Fibroblast of skin of scalp (primary cell): ENCODE results near the gene RAF1.
"Not testable (repeated sequence)": the region's sequence is repeated elsewhere in the genome, so short reads cannot be mapped to it uniquely, and the experiment has no call there.

Experiments used
- DNase-seq: peaks from one replicate; pipeline ENCODE4 v3.0.0-alpha.2; 2013

The RAF1 gene

DNA sequence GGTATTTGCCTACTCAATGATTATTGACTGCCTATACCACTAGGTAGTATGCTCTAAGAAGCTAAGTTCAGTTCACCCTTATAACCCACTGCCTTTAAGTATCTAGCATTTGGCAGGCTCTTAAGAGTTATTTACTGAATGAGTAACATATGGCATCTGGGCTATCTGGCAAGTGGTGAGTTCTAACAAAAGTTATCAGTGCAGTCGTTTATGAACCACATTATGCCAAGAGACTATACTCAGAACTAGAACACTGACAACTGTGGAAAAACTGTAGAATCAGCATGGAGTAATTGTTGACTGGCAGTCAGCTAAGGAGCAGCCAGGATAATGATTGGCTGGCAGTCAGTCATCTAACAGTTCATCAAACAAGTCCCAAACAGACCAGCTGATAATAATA, 25.8 kb downstream of the RAF1 start:
- DNase-seq: peak; percentile 42

GRCh38 chr3:12633108-12633507, 30.8 kb downstream of the RAF1 start:
- no peak for DNase-seq

- DNase-seq: no peak
Measured at GRCh38 chr3:12632523-12632922, 31.4 kb downstream of the RAF1 start.

DNA sequence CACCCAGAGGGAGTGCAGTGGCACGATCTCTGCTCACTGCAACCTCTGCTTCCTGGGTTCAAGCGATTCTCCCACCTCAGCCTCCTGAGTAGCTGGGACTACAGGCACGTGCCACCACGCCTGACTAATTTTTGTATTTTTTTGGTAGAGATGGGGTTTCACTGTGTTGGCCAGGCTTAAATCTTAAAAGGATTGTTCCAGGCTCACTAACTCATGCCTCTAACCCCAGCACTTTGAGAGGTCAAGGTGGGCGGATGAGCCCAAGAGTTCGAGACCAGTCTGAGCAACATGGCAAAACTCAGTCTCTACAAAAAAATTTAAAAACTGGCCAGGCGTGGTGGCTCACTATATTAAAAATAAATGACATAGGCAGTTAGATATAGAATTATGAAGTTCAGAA, 33.1 kb downstream of the RAF1 start:
- not testable (repeated sequence) for DNase-seq

DNA sequence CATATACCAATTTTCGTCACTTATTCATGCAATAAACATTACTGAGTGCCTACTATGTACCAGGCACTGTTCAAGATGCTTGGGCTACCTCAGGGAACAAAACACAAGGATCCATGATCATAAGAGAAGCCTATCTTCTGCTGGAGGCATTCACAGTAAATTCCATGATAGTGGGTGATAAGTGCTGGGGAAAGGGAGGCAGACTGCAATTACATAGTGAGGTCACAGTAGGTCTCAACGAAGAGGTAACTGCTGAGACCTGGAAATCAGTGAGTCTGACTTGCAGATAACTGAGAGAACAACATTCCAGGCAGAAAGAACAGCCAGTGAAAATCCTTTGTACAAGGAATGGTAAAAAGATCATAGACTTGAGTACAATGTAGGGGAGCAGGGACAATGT, 33.6 kb downstream of the RAF1 start:
- DNase-seq: no peak

GRCh38 chr3:12629560-12629959, 34.4 kb downstream of the RAF1 start:
- DNase-seq: peak; percentile 46

- no peak for DNase-seq
Measured at GRCh38 chr3:12628813-12629212, 35.1 kb downstream of the RAF1 start.

DNA sequence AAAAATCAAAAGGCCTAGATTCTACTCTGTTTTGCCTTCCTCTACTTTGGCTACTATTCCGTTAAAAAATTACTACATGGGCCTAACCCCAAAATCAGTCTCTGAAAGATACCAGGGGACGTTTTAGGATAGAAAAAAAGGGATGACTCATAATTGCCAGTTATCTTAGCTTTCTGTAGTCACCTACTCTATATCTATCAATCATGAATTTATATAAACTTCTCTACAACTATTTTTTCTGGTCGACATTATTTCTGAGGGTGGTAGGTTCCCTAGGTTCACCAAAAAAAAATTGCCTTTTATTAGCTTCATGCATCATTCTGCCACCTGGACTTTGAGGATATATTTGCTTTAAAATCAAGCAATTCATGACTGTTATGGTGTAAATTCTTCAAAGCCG, 36.5 kb downstream of the RAF1 start:
- no peak for DNase-seq

DNA sequence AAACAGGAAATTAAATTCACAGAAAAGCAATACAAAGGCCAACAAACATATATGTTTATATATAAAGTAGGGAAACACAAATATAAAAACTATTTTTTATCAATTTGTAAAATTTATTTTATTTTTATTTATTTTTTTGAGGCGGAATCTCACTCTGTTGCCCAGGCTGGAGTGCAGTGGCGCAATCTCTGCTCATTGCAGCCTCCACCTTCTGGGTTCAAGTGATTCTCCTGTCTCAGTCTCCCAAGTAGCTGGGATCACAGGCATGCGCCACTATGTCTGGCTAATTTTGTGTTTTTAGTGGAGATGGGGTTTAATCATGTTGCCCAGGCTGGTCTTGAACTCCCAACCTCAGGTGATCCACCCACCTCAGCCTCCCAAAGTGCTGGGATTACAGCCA, 39.0 kb downstream of the RAF1 start:
- DNase-seq: not testable (repeated sequence)

GRCh38 chr3:12624056-12624455, 39.9 kb downstream of the RAF1 start:
- no peak for DNase-seq

GRCh38 chr3:12622335-12622734, 41.6 kb downstream of the RAF1 start:
- DNase-seq: no peak

GRCh38 chr3:12620729-12621128, 43.2 kb downstream of the RAF1 start:
- DNase-seq: no peak

GRCh38 chr3:12620305-12620704, 43.6 kb downstream of the RAF1 start:
- DNase-seq: no peak

DNA sequence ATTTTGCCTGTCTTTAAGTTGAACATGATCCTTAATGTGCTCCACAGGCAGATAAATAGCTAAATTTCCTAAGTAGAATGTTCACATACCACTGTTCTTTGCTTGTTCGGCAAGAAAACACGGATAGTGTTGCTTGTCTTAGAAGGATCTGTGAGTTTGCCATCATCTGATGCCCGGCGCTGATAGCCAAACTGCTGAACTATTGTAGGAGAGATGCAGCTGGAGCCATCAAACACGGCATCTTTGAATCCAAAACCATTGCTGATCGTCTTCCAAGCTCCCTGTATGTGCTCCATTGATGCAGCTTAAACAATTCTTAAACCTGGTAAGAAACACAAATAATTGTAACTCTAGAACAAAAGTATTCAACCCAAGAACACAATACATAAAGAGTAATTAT, 45.5 kb downstream of the RAF1 start:
- DNase-seq: no peak

DNA sequence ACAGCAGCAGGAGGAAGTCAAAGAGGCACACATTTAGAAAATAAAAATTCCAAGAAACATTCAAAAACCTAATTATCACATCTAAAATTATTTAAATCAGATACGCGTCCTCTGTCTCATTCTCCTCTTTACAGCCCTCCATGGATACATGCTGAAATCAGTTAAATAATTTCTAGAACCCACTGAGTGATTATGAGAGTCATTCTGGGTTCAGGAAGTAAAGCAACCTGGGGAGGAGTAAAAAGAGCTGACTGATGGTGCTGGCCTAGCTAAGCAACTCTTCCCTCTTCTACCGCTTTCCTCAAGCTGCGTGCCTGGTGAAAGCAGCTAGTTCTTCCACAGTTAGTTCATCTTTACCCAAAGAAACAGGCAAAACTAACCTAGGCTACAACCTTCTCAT, 48.7 kb downstream of the RAF1 start:
- no peak for DNase-seq

- DNase-seq: no peak
Measured at GRCh38 chr3:12613250-12613649, 50.7 kb downstream of the RAF1 start.

DNA sequence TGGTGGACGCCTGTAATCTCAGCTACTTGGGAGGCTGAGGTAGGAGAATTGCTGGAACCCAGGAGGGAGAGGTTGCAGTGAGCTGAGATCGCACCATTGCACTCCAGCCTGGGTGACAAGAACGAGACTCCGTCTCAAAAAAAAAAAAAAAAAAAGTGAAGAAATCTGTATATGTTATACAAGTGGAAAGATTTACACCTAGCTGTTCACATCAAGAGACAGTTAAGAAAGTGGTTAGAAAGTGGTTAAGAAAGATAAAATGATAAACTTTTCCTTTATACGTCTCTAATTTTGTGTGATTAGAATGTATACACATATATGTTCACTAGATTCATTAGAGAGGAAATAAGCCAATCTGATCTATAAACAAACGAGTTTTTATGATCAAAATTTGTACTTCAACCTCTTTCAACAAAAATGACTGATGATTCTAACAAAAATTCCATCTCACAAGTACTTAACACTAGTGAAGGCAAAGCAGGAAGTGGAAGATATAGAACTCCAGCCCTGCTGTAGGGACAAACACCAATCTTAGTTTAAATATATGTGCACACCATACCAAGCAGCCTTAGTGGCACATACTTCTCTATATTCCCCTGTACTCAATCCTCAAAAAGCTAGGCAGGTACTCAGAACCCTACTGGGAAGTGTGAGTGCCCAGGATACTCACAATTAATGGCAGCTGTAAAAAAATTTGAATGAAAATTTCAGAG, 51.2 kb downstream of the RAF1 start:
- DNase-seq: no peak

DNA sequence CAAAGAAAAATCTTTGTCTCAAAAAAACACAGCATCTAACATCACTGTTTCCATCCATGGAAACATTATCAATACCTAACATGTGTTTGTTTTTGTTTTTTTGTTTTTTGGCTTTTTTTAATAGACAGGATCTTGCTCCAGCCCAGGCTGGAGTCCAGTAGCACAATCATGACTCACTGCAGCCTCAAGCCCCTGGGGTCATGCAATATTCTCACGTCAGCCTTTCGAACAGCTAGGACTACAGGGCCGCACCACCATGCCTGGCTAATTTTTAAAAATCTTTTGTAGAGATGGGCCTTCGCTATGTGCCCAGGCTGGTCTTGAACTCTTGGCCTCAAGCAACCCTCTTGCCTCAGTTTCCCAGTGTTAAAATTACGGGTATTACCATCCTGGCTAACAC, 52.8 kb downstream of the RAF1 start:
- DNase-seq: no peak

DNA sequence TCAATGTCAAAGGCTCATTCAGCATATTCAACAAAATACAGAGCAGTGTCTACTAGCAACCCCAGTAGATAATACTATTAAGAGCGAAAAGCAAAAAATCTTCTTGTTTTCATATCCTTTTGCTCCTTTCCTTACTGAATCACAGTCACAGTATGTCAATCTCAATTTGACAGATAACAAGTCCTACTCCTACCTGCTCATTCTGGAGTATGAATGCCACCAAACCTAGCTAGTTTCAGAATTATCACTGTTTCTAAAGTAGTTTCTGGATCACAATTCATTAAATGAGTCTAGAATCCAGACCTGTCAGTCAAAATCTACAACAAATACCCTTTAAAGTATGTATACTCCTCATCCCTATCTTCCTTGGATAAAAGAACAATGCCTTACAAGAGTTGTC, 55.5 kb downstream of the RAF1 start:
- no peak for DNase-seq

- no peak for DNase-seq
Measured at GRCh38 chr3:12603969-12604368, 59.9 kb downstream of the RAF1 start.

DNA sequence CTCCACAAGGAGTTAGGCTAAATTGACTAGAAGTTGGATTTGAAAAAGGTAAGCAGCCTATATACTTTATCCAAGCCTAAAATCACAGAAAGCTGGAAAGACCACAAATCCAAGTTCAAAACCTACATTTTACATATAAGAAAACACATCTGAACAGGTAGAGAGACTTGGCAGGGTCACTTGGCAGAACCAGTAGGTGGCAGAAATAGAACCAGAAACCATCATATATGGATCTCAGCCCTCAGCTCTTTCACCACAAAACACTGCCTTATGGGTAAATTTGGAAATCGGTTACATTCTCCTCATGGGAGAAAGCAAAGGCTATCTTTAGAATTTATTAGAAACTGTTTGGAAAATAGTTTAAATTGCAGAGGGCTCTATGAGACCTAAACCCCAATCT, 62.8 kb downstream of the RAF1 start:
- no peak for DNase-seq

DNA sequence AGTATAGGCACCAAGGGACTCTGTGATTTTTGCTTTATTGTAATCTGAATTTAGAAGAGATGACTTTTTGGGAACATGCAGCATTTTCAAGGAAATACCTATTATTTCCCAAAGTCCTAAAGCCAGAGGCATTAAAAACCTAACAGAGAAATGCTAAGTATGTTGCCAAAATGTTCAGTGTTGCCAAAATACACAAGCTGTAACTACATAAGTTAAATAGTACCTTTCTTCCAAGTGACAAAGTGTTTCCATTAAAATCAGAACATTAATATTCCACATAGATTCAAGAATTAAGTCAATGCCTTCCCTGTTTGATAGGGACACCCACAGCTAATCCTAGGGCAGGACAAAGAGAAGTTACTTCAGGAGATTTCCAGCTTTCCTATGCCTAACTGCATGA, 65.0 kb downstream of the RAF1 start:
- DNase-seq: peak; percentile 13

DNA sequence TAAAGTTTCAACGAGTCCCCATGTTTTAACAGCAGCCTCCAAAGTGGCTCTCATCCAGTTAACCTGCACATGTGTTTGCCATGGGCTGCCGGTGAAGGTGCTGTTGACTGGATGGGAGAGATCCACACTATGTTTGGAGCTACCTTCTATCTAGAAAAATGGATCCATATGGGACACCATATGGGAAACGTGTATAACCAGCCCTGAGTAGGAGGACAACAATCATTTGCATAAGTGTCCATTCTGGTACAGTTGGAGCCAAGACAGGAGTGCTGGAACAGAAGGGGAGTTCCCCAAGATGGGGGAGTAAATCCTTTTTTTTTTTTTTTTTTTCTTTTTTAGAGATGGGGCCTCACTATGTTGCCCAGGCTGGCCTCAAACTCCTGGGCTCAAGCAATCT, 70.4 kb downstream of the RAF1 start:
- no peak for DNase-seq

- no peak for DNase-seq
Measured at GRCh38 chr3:12591997-12592715, 71.8 kb downstream of the RAF1 start.

DNA sequence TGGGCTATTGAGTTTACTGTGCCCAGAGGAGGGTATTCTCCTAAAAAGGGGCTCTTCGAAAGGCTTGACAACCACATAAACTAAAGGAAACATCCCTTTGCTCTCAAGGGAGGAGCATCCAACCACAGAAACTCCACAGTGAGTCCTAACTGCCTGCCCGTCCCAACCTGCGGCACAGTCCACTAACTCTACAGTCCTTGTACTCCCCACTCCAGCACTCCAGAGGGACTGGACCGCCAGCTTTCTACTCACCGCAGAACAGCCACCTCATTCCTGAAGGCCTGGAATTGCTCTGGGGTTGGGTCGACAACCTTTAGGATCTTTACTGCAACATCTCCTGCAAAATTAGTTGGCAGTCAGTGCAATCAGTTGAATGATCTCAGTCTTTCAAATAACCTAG, 72.5 kb downstream of the RAF1 start:
- no peak for DNase-seq
